HTR-8/SVneo (cell line): ENCODE data around the gene YIPF3.
"Not testable (repeated sequence)": the region's sequence is repeated elsewhere in the genome, so short reads cannot be mapped to it uniquely, and the experiment has no call there.

Experiments used
- DNase-seq: peaks from one replicate; pipeline ENCODE4 v3.0.0; 2011; ENCODE audit warnings: low spot score, mixed read lengths; ENCODE audit not compliant: insufficient read length
- FAIRE-seq: peaks from 2 replicates; lab custom pipeline; 2011; peaks lifted over from hg19 to GRCh38; lab: Jason Lieb, UNC

YIPF3 gene

GRCh38 chr6:43467752-43468151, 49.0 kb downstream of the YIPF3 start:
- FAIRE-seq = no peak
- no peak for DNase-seq

- not testable (repeated sequence) for FAIRE-seq
Observed at GRCh38 chr6:43467265-43467664, 49.5 kb downstream of the YIPF3 start.

GRCh38 chr6:43465948-43466347, 50.8 kb downstream of the YIPF3 start:
- DNase-seq (no peak), FAIRE-seq (no peak)

More at GRCh38 chr6:43467265-43467664, 49.5 kb downstream of the YIPF3 start:
- DNase-seq = not testable (repeated sequence)

GRCh38 chr6:43464337-43464736, 52.4 kb downstream of the YIPF3 start:
- FAIRE-seq (no peak), DNase-seq (no peak)

- DNase-seq = no peak
- no peak for FAIRE-seq
Observed at GRCh38 chr6:43461936-43462335, 54.8 kb downstream of the YIPF3 start.
